Measurements from ENCODE around the gene SUSD4.
A peak's percentile ranks its signal among the peaks of the same experiment; 100 is the strongest.

SUSD4 gene

GRCh38 chr1:223176437-223176836, 187.5 kb downstream of the SUSD4 start:
- no peak for DNase-seq

- peak; percentile 50 for DNase-seq
These were observed 188.3 kb downstream of the SUSD4 start for GRCh38 chr1:223175633-223176032.

DNA sequence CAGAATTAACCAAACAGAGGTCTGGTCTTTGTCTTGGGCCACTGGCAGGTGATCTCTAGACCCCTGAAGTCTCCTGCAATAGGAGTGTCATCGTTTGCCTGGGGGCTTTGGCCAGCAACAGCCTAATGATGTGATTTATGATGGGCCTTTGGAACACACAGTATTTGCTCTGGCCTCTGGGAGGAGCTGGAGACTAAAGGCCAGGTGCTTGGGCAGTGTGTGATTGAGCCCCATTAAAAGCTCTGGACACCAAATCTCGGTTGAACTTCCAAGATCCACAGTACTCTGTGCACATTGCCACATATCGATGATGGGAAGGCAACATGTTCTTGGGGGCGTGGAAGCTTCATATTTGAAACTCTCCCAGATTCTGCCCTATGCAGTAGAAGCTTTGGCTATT, 188.9 kb downstream of the SUSD4 start:
- DNase-seq = no peak

Measured in hematopoietic multipotent progenitor cell treated with erythropoietin and hydrocortisone succinate and interleukin-3 and kit ligand, for 4 days (in vitro differentiated cells).